Stimulated activated CD4-positive, alpha-beta T cell treated with anti-CD3 and anti-CD28 coated beads, Interleukin-1b, Interleukin-23, amount 100 ng/mL, for 24 hours (primary cell): ENCODE measurements around the gene KIAA0319L.

Experiments used
- DNase-seq, 4 experiments: peaks; one replicate each; pipeline ENCODE4 v3.0.0-alpha.2; 2020; ENCODE audit warnings: low read depth in 4 of 4, low spot score in 1 of 4

Gene KIAA0319L

GRCh38 chr1:35394386-35394785, 162.8 kb downstream of the KIAA0319L start:
- DNase-seq = no peak

- no peak for DNase-seq
Observed at GRCh38 chr1:35390600-35391494, 166.4 kb downstream of the KIAA0319L start.

GRCh38 chr1:35386959-35387358, 170.2 kb downstream of the KIAA0319L start:
- DNase-seq = no peak

- DNase-seq = no peak
Observed at GRCh38 chr1:35386290-35386689, 170.9 kb downstream of the KIAA0319L start.
